CMK (cell line): Measurements from ENCODE around the gene MICALL1.

Experiments used
- DNase-seq: peaks from one replicate; pipeline ENCODE4 v3.0.0-alpha.2; 2010; ENCODE audit warnings: low read depth

Gene MICALL1

DNA sequence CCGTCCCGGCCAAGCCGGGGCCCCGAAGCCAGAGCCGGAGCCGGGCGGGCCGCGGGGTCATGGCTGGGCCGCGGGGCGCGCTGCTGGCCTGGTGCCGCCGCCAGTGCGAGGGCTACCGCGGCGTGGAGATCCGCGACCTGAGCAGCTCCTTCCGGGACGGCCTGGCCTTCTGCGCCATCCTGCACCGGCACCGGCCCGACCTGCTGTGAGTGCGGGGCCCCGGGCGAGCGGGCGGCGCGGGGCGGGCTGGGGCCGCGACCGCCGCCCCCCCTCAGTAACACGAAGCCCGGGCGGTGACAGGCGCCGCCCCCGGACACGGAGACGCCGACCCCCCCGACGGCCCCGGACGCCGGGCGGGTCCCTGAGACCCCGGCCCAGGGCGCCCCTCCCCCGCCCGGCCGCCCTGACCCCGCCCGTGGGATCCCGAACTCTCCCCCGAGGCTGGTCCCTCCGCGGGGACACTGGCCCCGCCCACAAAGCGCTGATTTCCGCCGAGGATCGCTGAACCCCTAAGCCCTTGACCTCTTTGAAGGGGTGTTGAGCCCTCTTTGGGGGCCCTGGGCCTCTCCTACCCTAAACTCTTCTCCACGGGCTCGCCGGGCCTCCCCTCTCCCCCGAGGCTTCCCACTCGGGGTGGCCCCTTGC lies 389 bp downstream of the MICALL1 start:
- no peak for DNase-seq

GRCh38 chr22:37907036-37907954 lies 1.2 kb downstream of the MICALL1 start:
- DNase-seq = no peak

GRCh38 chr22:37909766-37910165 lies 3.7 kb downstream of the MICALL1 start:
- DNase-seq = no peak

DNA sequence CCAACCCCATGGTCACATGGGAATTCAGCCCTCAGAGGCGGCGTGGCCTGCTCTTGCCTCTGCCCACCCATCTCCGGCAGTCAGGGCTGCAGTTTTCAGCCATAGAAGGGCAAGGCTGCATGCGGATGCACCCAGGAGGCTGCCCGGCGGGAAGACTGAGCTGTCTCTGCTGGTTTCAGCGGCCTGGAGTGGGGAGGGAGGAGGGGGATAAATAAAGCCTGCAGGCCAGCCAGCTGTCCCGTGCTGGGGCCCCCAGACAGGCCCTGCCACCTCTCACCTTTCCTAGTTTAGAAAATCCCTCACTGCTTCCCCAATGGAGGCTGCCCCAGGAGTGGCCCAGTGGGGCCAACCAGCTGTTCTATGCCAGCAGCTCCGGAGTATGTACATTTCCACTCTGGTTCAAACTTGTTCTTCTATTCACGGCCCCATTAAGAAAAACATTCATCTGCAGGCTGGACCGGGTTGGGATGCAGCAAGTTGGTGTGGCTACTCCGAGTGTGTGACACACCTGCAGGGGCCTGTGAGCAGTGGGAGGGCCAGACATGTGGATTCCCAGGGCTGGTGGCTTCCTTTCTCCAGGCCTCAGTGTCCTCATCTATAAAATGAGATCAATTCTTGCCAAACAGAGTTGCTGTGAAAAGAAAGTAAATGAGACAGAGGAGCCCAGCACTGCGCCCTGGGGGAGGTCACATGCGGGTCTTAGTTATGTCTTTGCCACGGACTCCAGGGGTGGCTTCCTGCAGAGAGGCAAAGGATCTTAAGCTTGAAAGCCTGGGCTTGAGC lies 5.0 kb downstream of the MICALL1 start:
- no peak for DNase-seq

DNA sequence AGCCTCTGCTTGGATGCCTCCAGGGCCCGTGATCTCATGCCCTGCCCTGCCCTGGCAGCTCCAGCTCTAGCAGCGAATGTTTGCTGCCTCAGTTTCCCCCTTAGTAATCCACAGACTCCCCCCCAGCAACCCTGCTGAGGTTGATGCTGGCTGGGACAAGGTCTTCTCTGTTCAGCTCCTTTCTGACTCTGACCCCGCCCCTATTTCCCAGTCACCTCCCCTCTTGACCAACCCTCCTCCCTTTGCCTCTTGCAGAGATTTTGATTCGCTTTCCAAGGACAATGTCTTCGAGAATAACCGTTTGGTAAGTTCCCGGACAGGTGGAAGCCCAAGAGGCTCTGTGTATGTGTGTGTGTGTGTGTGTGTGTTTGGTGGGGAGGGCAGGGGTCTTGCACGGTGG lies 5.6 kb downstream of the MICALL1 start:
- no peak for DNase-seq

- DNase-seq = no peak
These were observed 6.1 kb downstream of the MICALL1 start for GRCh38 chr22:37912171-37912570.

- DNase-seq = peak; percentile 53
These were observed 7.2 kb downstream of the MICALL1 start for GRCh38 chr22:37913233-37913721.

GRCh38 chr22:37916311-37916710 lies 10.2 kb downstream of the MICALL1 start:
- no peak for DNase-seq

GRCh38 chr22:37917874-37918548 lies 11.9 kb downstream of the MICALL1 start:
- no peak for DNase-seq

- DNase-seq = no peak
These were observed 12.6 kb downstream of the MICALL1 start for GRCh38 chr22:37918580-37919270.

DNA sequence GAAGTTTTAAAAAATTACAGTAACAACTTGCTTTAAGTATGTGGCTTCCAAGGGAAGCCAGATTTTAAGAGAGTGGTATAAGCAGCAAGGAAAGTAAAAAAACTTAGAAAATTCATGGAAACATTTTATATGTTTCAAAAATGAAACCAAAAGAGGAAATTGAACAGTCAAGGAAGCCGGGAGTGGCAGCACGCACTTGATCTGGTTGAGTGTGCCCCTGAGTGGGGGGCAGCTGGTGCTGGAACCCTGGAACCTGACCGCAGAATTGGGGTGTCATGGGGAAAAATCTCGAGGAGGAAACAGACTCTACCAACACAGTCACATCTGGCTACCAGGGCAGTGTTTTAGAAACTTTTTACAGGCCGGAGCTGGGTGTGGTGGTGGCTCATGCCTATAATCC lies 14.0 kb downstream of the MICALL1 start:
- no peak for DNase-seq

DNA sequence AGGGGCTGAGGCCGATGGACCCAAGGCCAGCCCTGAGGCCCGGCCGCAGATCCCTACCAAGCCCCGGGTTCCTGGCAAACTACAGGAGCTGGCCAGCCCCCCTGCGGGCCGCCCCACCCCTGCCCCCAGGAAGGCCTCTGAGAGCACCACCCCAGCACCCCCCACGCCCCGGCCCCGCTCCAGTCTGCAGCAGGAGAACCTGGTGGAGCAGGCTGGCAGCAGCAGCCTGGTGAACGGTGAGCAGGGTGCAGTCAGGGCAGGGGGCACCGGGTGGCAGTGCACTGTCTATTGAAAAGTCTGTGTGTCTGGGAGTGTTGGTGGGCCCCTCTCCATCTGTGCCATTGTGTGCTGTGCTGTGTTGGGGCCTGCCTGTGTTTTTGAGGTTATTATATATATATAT lies 16.1 kb downstream of the MICALL1 start:
- DNase-seq = no peak

DNA sequence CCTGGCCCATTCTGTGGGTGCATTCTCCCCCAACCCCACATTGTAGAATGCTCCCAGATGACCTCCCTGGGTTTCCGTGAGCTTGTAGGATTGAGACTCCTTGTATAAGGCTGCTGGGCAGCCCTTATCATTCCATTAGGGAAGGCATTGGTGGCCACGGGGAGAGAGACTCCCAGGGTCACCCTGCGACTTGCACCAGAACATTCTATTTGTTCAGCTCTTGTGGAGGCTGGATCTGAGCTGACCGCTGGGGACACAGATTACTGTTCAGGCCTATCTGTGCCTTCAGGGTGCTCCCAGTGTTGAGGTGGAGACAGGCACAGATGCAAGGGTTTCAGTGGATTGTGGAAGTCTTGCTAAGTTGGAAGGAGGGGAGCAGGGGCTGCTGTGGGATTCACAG lies 17.8 kb downstream of the MICALL1 start:
- DNase-seq = no peak

- no peak for DNase-seq
These were observed 18.4 kb downstream of the MICALL1 start for GRCh38 chr22:37924386-37925065.

GRCh38 chr22:37925330-37925729 lies 19.2 kb downstream of the MICALL1 start:
- DNase-seq = no peak

DNA sequence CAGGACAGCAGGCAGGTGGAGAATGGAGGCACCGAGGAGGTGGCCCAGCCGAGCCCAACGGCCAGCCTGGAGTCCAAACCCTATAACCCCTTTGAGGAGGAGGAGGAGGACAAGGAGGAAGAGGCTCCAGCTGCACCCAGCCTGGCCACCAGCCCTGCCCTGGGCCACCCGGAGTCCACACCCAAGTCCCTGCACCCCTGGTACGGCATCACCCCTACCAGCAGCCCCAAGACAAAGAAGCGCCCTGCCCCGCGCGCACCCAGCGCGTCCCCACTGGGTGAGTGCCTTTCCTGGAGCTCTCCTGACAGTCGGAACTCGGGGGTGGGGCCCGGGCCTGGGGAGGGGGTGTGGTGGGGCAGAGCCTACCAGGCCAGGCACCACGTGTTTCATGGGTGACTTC lies 19.7 kb downstream of the MICALL1 start:
- no peak for DNase-seq

- no peak for DNase-seq
These were observed 20.3 kb downstream of the MICALL1 start for GRCh38 chr22:37926358-37926757.

- no peak for DNase-seq
These were observed 20.9 kb downstream of the MICALL1 start for GRCh38 chr22:37926771-37927636.

DNA sequence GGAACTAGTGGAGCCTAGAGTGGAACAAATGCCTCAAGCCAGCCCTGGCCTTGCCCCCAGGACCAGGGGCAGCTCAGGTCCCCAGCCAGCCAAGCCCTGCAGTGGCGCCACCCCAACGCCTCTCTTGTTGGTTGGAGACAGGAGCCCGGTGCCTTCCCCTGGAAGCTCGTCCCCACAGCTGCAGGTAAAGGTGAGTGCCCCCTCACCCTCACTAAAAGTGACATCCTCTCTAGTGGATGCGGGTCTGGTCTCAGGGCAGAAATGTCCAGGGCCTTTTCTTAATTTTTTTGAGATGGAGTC lies 21.5 kb downstream of the MICALL1 start:
- no peak for DNase-seq

GRCh38 chr22:37929390-37929789 lies 23.3 kb downstream of the MICALL1 start:
- no peak for DNase-seq
